ENCODE data around the gene SDK1.

DNA sequence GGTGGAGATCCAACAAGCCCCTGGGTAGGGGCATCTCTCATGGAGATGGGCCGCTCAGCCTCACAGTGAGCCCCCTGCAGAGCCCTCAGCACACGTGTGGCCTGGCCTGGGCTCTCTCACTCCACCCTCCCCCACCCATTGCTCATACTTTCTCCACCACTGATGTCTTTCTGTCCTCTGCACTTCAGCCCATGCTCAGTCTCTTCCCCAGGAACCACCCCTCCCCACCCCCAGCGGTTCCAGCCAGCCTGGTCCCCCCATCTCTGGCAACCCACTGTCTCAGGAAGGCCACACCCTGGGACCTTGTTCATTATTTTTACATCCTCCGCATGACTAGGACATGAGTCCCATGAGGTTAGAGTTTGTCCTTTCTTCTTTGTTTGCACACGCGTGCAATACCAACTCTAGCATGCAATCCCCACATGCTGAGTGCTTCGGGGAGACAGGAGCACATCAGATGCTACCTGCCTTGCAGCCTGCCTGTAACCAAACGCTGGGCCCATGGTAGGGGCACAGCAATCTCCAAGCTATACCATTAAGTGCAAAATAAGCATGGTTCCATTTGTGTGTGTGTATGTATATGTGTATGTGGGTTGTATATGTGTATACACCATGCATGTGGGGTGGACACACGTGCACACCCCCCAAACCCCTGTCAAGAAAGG is 972.6 kb downstream of the SDK1 start:
- TF ChIP-seq, protein P1, sequence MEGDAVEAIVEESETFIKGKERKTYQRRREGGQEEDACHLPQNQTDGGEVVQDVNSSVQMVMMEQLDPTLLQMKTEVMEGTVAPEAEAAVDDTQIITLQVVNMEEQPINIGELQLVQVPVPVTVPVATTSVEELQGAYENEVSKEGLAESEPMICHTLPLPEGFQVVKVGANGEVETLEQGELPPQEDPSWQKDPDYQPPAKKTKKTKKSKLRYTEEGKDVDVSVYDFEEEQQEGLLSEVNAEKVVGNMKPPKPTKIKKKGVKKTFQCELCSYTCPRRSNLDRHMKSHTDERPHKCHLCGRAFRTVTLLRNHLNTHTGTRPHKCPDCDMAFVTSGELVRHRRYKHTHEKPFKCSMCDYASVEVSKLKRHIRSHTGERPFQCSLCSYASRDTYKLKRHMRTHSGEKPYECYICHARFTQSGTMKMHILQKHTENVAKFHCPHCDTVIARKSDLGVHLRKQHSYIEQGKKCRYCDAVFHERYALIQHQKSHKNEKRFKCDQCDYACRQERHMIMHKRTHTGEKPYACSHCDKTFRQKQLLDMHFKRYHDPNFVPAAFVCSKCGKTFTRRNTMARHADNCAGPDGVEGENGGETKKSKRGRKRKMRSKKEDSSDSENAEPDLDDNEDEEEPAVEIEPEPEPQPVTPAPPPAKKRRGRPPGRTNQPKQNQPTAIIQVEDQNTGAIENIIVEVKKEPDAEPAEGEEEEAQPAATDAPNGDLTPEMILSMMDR (IDR thresholded peaks at IDR 0.05), result no peak
- TF ChIP-seq, protein P2, sequence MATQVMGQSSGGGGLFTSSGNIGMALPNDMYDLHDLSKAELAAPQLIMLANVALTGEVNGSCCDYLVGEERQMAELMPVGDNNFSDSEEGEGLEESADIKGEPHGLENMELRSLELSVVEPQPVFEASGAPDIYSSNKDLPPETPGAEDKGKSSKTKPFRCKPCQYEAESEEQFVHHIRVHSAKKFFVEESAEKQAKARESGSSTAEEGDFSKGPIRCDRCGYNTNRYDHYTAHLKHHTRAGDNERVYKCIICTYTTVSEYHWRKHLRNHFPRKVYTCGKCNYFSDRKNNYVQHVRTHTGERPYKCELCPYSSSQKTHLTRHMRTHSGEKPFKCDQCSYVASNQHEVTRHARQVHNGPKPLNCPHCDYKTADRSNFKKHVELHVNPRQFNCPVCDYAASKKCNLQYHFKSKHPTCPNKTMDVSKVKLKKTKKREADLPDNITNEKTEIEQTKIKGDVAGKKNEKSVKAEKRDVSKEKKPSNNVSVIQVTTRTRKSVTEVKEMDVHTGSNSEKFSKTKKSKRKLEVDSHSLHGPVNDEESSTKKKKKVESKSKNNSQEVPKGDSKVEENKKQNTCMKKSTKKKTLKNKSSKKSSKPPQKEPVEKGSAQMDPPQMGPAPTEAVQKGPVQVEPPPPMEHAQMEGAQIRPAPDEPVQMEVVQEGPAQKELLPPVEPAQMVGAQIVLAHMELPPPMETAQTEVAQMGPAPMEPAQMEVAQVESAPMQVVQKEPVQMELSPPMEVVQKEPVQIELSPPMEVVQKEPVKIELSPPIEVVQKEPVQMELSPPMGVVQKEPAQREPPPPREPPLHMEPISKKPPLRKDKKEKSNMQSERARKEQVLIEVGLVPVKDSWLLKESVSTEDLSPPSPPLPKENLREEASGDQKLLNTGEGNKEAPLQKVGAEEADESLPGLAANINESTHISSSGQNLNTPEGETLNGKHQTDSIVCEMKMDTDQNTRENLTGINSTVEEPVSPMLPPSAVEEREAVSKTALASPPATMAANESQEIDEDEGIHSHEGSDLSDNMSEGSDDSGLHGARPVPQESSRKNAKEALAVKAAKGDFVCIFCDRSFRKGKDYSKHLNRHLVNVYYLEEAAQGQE (IDR thresholded peaks at IDR 0.05), result no peak

Data from A549 (cell line).